ENCODE results near the gene MAP7D1. TPM values are rescaled to one million over a fixed set of nuclear protein-coding genes. Genes with fewer than 3 reads are reported as not detected.

The MAP7D1 gene
- total and polyA plus RNA-seq, 2 donors (not counting 1 experiment from before 2014, with no cell fraction given) = 70.6 to 78.4 TPM

- Histone ChIP-seq H3K9ac (ENCODE audit: insufficient read depth, low read length) (peak within 1 kb of the TSS; percentile 94), H4K20me1 (ENCODE audit: control insufficient read depth, extremely low read depth, insufficient read depth, low read length) (no peaks in the 10 kb centered on the region), H3K4me2 (ENCODE audit: extremely low read depth, insufficient read depth, low read length) (peak within 1 kb of the TSS; percentile 93), H3K79me2 (ENCODE audit: control insufficient read depth, insufficient read depth, low read length) (peaks cover 33% of the 10 kb centered on the region), H2AFZ (ENCODE audit: low read length) (peak within 1 kb of the TSS; percentile 66), H3K4me1 (ENCODE audit: control insufficient read depth, extremely low read depth, insufficient read depth, low read length) (peaks cover 24% of the 10 kb centered on the region), H3K9me3 (ENCODE audit: control insufficient read depth, insufficient read depth, low read depth, low read length) (no peaks in the 10 kb centered on the region), H3K27ac (ENCODE audit: insufficient read depth, low read length) (peak within 1 kb of the TSS; percentile 88), H3K27me3 (ENCODE audit: control insufficient read depth, insufficient read depth, low read length) (no peaks in the 10 kb centered on the region), H3K4me3 (replicated peaks in 1 of 4; ENCODE audit: control extremely low read depth in 1 of 4, insufficient read depth in 1 of 4, low read depth in 3 of 4, low read length in 4 of 4) (peak within 1 kb of the TSS; percentile 84 to 97 (median 92)), H3K36me3 (ENCODE audit: control insufficient read depth, insufficient read depth, low read length) (no peaks in the 10 kb centered on the region)
- TF ChIP-seq CTCF (conservative IDR thresholded peaks at IDR 0.05 in 1 of 2, IDR thresholded peaks at IDR 0.05 in 1 of 2; ENCODE audit: low read depth in 1 of 2, low read length in 2 of 2) = peak; percentile 88 to 89
- no peak for TF ChIP-seq EZH2 (IDR thresholded peaks at IDR 0.05; ENCODE audit: low read length, missing control alignments)
- DNase-seq (ENCODE audit: low read depth in 2 of 2) = peak; percentile 100
These were observed 6.6 kb upstream of the MAP7D1 start, which contains the start of gene TRAPPC3 for GRCh38 chr1:36149237-36149972. TSS of gene TRAPPC3 (minus strand) at chr1:36149486. CDS start at chr1:36149378, 108 bp downstream.

- H3K4me3 ChIP-seq (replicated peaks in 1 of 4; ENCODE audit: control extremely low read depth in 1 of 4, insufficient read depth in 1 of 4, low read depth in 3 of 4, low read length in 4 of 4) = peak overlapping the region; percentile 3 to 29 (median 14)
These were observed 6.0 kb upstream of the MAP7D1 start for GRCh38 chr1:36149973-36150295.

More at GRCh38 chr1:36149973-36150295, 6.0 kb upstream of the MAP7D1 start:
- DNase-seq (ENCODE audit: low read depth in 2 of 2) = no peak
- H3K27me3 ChIP-seq (ENCODE audit: control insufficient read depth, insufficient read depth, low read length) = no peaks in the 10 kb centered on the region
- H3K36me3 ChIP-seq (ENCODE audit: control insufficient read depth, insufficient read depth, low read length) = no peaks in the 10 kb centered on the region
- H4K20me1 ChIP-seq (ENCODE audit: control insufficient read depth, extremely low read depth, insufficient read depth, low read length) = no peaks in the 10 kb centered on the region
- TF ChIP-seq CTCF (conservative IDR thresholded peaks at IDR 0.05 in 1 of 2, IDR thresholded peaks at IDR 0.05 in 1 of 2; ENCODE audit: low read depth in 1 of 2, low read length in 2 of 2) = no peak
- no peak for TF ChIP-seq EZH2 (IDR thresholded peaks at IDR 0.05; ENCODE audit: low read length, missing control alignments)
- peaks cover 30% of the 10 kb centered on the region for H3K79me2 ChIP-seq (ENCODE audit: control insufficient read depth, insufficient read depth, low read length)
- H3K27ac ChIP-seq (ENCODE audit: insufficient read depth, low read length) = peak overlapping the region; percentile 88
- peak overlapping the region; percentile 41 for H3K9ac ChIP-seq (ENCODE audit: insufficient read depth, low read length)
- peak overlapping the region; percentile 16 for H3K4me2 ChIP-seq (ENCODE audit: extremely low read depth, insufficient read depth, low read length)
- peaks cover 24% of the 10 kb centered on the region for H3K4me1 ChIP-seq (ENCODE audit: control insufficient read depth, extremely low read depth, insufficient read depth, low read length)
- no peak overlapping the region for H2AFZ ChIP-seq (ENCODE audit: low read length)
- no peaks in the 10 kb centered on the region for H3K9me3 ChIP-seq (ENCODE audit: control insufficient read depth, insufficient read depth, low read depth, low read length)
